Measurements from ENCODE around the gene RAB31.

RAB31 gene

GRCh38 chr18:9782073-9782857, 74.2 kb downstream of the RAB31 start:
- in situ Hi-C loops (cut with MboI; ENCODE audit: low sequenced_read_pairs), result no loop called here

GRCh38 chr18:9786631-9787030, 78.5 kb downstream of the RAB31 start:
- in situ Hi-C loops (cut with MboI; ENCODE audit: low sequenced_read_pairs), result no loop called here

GRCh38 chr18:9787036-9787435, 78.9 kb downstream of the RAB31 start:
- in situ Hi-C loops (cut with MboI; ENCODE audit: low sequenced_read_pairs), result no loop called here

- in situ Hi-C loops (cut with MboI; ENCODE audit: low sequenced_read_pairs), result no loop called here
Observed at GRCh38 chr18:9787712-9788111, 79.6 kb downstream of the RAB31 start.

GRCh38 chr18:9788140-9788539, 80.0 kb downstream of the RAB31 start:
- in situ Hi-C loops (cut with MboI; ENCODE audit: low sequenced_read_pairs), result no loop called here

- in situ Hi-C loops (cut with MboI; ENCODE audit: low sequenced_read_pairs), result no loop called here
Observed at GRCh38 chr18:9788860-9789259, 80.8 kb downstream of the RAB31 start.

- in situ Hi-C loops (cut with MboI; ENCODE audit: low sequenced_read_pairs), result no loop called here
Observed at GRCh38 chr18:9790261-9790660, 82.2 kb downstream of the RAB31 start.

GRCh38 chr18:9791991-9792390, 83.9 kb downstream of the RAB31 start:
- in situ Hi-C loops (cut with MboI; ENCODE audit: low sequenced_read_pairs), result no loop called here

- in situ Hi-C loops (cut with MboI; ENCODE audit: low sequenced_read_pairs), result no loop called here
Observed at GRCh38 chr18:9792565-9793245, 84.6 kb downstream of the RAB31 start.

- in situ Hi-C loops (cut with MboI; ENCODE audit: low sequenced_read_pairs), result no loop called here
Observed at GRCh38 chr18:9796011-9796410, 87.9 kb downstream of the RAB31 start.

GRCh38 chr18:9796935-9797549, 88.9 kb downstream of the RAB31 start:
- in situ Hi-C loops (cut with MboI; ENCODE audit: low sequenced_read_pairs), result no loop called here

GRCh38 chr18:9802175-9803062, 94.3 kb downstream of the RAB31 start:
- in situ Hi-C loops (cut with MboI; ENCODE audit: low sequenced_read_pairs), result no loop called here

GRCh38 chr18:9803063-9803697, 95.1 kb downstream of the RAB31 start:
- in situ Hi-C loops (cut with MboI; ENCODE audit: low sequenced_read_pairs), result no loop called here

- in situ Hi-C loops (cut with MboI; ENCODE audit: low sequenced_read_pairs), result no loop called here
Observed at GRCh38 chr18:9803698-9804516, 95.8 kb downstream of the RAB31 start.

GRCh38 chr18:9804517-9805104, 96.5 kb downstream of the RAB31 start:
- in situ Hi-C loops (cut with MboI; ENCODE audit: low sequenced_read_pairs), result no loop called here

- in situ Hi-C loops (cut with MboI; ENCODE audit: low sequenced_read_pairs), result no loop called here
Observed at GRCh38 chr18:9806905-9807304, 98.8 kb downstream of the RAB31 start.

GRCh38 chr18:9808295-9809241, 100.5 kb downstream of the RAB31 start:
- in situ Hi-C loops (cut with MboI; ENCODE audit: low sequenced_read_pairs), result no loop called here

- in situ Hi-C loops (cut with MboI; ENCODE audit: low sequenced_read_pairs), result no loop called here
Observed at GRCh38 chr18:9809697-9810096, 101.6 kb downstream of the RAB31 start.
